Epithelial cell of esophagus (primary cell): ENCODE measurements around the gene AKAP8.

Experiments used
- DNase-seq: peaks from one replicate; pipeline ENCODE4 v3.0.0; 2010; ENCODE audit warnings: low read depth
- H3K4me3 ChIP-seq: 2 replicates; pipeline ENCODE4 v1.5.1; 2011; ENCODE audit warnings: mild to moderate bottlenecking, low read length, control low read depth
- TF ChIP-seq, protein P1 (sequence below): IDR thresholded peaks from 2 replicates; pipeline ENCODE4 v1.5.1; 2011; ENCODE audit warnings: low read depth, mild to moderate bottlenecking, low read length, control low read depth, inconsistent platforms; ENCODE audit not compliant: insufficient read depth; ENCODE audit errors: missing control alignments

AKAP8 gene

DNA sequence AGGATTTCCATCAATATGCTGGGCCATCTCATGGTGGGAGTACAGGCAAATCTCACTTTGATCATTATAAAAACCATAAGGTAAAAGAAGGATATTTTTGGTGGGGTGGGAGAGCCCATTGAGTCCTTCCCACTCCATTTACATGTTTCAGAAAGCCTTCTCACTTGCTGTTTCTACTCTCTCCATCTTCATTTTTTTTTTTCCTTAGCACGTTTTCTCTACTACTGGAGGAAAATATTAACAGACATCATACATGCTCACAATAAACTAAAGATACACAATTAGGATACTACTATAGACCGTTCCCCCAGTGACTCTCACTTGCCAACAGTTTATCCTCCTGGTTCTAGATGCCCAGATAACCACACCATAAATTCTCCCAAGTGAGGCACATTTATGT, 1.8 kb upstream of the AKAP8 start:
- no peak for DNase-seq
- no peak overlapping the region for H3K4me3 ChIP-seq

DNA sequence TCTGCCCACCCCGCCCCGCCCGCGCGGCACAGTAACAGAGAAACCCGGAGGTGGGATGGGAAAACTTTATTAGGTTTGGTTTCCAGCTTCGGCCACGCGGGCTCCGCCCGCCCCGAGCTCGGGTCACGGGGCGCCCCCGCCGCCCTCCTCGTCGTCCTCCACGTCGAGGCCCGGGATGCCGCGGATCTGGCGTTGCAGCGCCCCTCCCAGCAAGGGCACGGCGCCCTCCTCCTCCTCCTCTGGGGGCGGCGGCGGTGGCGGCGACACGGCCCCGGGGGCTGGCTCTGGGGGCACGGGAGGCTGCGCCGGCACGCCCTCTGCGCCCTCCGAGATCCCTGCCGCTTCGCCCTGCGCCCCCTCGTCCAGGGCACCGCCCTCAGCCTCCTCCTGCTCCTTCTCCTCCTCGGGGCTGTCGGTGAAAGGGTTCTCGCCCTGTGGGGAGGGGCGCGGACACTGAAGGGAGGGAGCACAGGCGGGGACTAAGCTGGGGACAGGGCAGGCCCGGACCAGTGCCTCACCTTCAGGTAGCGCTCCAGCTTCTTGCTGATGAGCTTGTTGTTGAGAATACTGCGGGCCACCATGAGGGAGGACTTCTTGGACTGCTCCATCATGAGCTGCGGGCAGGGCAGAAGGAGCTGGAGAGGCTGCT, 536 bp upstream of the AKAP8 start:
- peak; percentile 71 for DNase-seq
- TF ChIP-seq, protein P1, sequence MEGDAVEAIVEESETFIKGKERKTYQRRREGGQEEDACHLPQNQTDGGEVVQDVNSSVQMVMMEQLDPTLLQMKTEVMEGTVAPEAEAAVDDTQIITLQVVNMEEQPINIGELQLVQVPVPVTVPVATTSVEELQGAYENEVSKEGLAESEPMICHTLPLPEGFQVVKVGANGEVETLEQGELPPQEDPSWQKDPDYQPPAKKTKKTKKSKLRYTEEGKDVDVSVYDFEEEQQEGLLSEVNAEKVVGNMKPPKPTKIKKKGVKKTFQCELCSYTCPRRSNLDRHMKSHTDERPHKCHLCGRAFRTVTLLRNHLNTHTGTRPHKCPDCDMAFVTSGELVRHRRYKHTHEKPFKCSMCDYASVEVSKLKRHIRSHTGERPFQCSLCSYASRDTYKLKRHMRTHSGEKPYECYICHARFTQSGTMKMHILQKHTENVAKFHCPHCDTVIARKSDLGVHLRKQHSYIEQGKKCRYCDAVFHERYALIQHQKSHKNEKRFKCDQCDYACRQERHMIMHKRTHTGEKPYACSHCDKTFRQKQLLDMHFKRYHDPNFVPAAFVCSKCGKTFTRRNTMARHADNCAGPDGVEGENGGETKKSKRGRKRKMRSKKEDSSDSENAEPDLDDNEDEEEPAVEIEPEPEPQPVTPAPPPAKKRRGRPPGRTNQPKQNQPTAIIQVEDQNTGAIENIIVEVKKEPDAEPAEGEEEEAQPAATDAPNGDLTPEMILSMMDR: no peak
- peak overlapping the region; percentile 54 for H3K4me3 ChIP-seq

More for the DNA sequence above, 1.8 kb upstream of the AKAP8 start:
- TF ChIP-seq, protein P1: no peak

DNA sequence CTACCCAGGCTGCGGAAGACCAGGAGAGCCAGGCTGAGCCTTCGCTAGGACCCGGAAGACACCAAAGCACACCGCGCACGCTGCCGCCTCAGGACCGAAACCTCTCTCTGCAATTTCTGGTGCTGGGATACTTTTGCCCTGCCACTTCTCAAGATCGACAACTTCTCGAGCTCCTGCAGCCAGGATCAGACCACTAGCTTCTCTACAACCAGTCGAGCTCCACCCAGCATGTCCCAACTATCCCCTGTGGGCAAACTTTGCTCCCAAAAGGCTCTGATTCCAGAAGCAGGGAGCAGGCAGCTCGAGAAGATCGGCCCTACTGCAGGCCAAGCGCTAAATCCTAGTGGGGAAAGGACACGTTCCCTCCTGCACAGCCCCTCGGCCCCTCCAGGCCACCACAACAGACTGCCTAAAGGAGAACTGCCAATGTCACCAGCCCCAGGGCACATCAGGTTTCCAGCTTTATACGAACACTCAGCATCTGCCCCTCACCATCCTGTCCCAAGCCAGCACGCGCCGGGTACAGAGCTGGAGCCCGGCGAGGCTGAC, 979 bp downstream of the AKAP8 start:
- peak overlapping the region; percentile 100 for H3K4me3 ChIP-seq
- peak; percentile 57 for DNase-seq
- TF ChIP-seq, protein P1: no peak

DNA sequence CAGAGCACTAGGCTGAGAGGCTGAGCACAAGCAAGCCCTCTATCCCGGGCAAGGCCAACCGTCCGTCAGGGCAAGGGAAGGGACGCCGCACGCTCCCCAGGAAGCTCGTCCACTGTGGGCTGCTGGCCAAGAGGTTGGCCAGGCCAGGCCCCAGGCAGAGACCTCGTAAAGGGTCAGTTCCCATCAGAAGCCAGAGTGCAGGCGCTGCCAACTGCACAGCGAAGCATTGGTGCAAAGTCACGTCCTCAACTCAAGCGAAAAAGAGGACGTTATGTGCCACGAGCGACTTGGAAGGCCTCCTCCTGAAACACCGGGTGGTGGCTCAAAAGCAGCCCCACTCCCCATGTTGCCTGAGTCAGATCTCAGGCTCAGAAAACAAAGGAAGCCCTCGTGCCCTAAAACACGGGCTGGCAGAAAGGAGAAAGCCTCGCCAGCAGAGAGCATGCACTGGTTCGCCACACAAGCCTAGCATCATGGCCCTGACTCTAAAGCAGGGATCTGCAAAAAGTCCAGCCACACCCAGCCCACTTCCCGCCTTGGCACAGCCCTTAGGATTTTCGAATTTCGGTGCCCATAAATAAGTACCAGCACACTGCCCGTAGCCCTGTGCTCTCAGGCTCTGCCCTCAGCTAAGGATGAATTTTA, 4.7 kb downstream of the AKAP8 start:
- DNase-seq: no peak
- TF ChIP-seq, protein P1: no peak
- no peak overlapping the region for H3K4me3 ChIP-seq

DNA sequence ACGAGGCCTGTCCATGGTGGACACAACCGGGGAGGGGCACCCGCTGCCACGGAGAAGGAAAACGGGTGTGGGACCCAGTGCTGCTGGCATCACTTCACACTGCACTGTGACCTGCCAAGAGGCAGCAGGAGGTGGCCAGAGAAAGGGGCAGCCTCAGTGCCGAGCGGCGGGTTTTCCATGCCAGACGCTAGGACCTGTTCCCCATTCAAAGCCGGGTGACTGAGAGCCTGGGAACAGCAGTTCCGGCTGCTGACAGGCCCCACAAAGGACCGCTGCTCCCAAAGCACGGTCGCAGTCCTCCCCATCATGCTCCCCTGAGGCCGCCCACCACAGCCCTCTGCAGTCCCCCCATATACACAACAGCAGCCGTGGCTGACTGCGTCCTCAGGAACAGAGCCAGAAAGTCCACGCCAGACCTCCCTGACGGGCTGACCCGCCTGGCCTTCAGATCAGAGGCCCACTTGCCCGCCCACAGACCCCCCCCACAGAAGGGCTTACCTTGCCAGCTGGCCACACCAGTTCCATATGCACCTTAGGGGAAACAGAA, 5.4 kb downstream of the AKAP8 start:
- TF ChIP-seq, protein P1: no peak
- no peak for DNase-seq
- no peak overlapping the region for H3K4me3 ChIP-seq

DNA sequence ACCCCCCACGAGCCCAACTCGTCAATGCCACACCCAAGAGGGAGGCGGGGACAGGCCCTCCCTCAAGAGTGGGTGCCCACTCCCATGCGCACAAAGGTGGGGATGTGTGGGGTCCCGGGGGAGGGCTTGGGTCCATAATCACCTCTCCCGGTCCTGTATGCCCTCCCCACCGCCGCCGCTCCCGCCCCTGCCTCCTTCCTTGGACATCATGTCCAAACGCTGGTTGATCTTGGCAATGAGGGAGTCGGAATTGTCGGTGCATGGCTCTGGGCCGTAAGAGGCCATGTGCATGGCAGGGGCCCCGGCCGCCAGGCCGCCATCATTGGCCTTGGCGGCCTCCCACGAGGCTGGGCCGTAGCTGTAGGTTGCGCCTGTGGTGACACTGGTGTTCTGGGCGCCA, 5.9 kb downstream of the AKAP8 start:
- TF ChIP-seq, protein P1: no peak
- H3K4me3 ChIP-seq: no peak overlapping the region

More for the DNA sequence above, 5.9 kb downstream of the AKAP8 start:
- DNase-seq: no peak
